IPS-NIHi7 (cell line): ENCODE measurements around the gene FAM20C.
"Not testable (repeated sequence)": the region's sequence is repeated elsewhere in the genome, so short reads cannot be mapped to it uniquely, and the experiment has no call there.

Experiments
- DNase-seq: peaks from one replicate; pipeline ENCODE4 v3.0.0; 2012; ENCODE audit warnings: mixed read lengths; ENCODE audit errors: extremely low spot score

FAM20C gene

DNA sequence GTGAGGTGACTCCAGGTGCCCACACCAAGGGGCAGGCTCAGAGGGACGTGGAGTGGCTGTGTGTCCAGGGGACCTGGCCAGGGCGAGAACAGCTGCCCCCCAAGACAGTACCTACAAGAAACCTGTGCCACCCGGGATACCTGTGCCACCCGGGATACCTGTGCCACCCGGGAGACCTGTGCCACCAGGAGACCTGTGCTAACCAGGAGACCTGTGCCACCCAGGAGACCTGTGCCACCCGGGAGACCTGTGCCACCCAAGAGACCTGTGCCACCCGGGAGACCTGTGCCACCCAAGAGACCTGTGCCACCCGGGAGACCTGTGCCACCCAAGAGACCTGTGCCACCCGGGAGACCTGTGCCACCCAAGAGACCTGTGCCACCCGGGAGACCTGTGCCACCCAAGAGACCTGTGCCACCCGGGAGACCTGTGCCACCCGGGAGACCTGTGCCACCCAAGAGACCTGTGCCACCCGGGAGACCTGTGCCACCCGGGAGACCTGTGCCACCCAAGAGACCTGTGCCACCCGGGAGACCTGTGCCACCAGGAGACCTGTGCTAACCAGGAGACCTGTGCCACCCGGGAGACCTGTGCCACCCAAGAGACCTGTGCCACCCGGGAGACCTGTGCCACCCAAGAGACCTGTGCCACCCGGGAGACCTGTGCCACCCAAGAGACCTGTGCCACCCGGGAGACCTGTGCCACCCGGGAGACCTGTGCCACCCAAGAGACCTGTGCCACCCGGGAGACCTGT, 50.6 kb downstream of the FAM20C start:
- not testable (repeated sequence) for DNase-seq

DNA sequence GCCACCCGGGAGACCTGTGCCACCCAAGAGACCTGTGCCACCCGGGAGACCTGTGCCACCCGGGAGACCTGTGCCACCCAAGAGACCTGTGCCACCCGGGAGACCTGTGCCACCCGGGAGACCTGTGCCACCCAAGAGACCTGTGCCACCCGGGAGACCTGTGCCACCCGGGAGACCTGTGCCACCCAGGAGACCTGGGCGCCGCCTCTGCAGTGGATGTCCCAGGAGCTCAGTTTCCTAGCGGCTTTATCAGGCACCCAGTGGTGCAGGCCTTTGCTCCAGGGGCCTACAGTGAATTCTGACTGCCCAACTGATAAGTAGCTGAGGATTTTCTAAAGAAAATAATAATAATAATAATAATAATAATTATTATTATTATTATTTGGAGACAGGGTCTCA, 51.2 kb downstream of the FAM20C start:
- DNase-seq = not testable (repeated sequence)

DNA sequence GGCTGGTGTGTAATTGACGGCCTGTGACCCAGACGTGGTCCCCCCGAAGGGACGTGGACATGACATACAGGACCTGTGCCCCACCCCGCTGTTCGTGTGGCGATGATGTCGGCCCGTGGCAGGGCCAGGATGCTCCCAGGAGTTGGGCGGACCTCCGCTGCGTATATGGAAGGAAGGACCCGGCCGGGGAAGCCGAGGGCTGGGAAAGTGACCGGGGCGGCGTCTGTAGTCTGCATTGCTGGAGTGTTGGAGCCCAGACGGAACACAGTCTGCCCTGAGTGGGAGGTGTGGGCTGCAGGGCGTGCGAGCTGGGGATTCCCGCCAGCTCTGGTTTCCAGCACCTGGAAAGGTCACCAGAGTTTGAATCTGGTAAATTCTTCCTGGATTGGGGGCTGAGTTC, 52.6 kb downstream of the FAM20C start:
- DNase-seq = no peak

DNA sequence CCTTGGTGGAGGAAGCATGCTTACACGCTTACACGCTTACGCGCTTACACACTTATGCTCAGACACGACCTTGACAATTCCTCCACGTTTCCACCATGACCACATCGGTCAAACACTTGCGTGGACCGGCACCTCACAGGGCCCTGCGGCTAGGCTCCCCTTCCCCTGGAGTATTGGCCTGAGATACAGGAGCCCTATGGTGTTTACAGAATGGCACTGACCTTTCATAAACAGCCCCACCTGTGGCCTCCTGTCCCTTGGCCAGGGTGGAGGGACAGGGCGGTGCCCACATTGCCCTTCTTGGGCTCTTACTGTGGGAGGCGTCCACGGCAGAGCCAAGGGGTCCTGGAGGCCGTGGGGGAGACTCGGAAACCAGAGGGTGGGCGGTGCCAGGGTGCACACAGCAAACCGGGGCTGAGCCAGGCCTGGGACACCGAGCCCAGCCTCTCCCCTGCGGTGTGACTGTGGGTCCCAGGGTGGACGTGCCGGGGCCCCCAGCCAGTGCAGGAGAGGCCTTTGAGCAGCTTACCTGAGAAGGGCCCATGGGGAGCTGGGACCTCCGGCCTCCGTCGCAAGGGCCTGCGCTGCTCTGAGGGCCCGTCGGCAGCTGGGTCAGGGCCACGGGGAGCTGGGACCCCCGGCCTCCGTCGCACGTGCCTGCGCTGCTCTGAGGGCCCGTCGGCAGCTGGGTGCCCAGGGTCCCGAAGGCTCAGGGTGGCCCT, 53.4 kb downstream of the FAM20C start:
- DNase-seq = no peak

DNA sequence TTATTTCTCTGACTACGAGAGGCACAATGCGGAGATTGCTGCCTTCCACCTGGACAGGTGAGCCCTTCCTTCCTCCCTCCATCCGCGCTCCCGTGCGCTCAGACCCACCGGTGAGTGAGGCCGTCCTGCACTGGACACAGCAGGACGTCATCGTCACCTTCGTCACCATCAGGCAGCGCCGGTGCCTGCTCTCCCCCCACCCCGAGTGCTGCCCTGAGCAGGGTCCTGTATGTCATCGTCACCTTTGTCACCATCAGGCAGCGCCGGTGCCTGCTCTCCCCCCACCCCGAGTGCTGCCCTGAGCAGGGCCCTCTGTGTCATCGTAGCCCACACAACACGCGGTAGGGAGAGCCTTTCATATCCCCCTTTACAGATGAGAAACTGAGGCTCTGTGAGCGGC, 54.1 kb downstream of the FAM20C start:
- no peak for DNase-seq

DNA sequence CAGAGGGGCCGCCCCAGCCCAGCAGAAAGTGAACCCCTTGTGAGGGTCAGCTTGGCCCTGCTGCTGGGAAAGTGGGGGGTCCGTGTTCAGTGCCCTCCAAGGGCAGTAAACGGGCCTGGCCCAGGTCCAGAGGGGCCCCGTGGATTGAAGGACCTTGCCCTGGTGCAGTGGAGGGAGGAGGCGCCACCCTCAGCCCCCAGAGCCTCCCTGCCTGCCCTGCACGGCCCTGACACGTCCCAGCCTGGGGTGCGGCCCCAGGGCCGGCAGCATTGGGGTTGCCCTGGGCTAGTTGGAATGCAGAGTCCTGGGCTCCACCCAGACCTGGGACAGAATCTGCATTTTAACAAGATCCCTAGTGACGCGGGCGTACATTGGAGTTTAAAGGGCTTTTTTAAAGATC, 54.8 kb downstream of the FAM20C start:
- no peak for DNase-seq

DNA sequence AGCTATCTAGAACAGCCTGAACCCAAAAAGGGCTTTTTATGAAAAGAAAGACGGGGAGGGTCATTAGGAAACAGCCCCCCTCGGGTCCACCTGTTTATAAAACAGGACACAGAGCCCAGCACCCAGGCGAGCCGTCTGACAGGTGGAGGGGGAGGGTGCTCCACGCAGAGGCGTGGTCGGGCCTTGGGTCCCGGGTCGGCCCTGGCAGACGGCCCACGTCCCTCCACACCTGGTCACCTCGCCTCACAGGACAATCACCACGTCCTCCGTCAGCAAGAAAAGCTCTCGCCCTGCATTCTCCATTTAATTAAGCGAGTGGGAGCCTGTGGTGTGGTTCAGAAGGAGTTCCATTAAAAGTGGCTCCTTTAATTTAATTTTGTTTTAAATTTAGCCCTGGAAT, 55.3 kb downstream of the FAM20C start:
- no peak for DNase-seq

DNA sequence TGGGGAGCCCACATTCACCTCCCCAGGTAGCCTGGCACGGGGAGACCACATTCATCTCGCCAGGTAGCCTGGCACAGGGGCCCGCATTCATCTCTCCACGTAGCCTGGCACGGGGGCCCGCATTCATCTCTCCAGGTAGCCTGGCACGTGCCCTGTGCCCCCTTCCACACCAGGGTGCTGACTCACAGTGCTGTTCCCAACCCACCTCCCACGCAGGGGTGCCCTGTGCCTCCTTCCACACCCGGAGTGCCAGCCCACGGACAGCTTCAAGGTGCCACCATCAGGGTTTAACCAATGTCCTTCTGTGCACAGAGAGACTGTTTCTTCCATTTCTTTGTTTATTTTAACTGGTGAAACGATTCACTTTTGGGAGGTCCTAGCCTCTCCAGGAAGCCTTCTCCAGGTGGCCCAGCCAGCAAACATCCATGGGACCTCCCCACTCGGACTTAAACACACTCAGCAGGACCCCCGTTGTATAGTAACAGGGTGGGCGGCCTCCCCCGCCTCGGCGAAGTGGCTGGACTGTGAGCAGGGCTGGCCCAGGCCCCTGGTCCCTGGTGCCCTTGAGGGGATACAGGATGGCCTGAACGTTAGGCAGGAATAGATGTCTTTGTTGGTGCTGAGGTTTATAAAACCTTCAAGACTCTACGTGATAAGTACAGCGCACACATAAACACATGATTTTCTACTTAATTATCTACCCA, 56.5 kb downstream of the FAM20C start:
- DNase-seq = no peak

DNA sequence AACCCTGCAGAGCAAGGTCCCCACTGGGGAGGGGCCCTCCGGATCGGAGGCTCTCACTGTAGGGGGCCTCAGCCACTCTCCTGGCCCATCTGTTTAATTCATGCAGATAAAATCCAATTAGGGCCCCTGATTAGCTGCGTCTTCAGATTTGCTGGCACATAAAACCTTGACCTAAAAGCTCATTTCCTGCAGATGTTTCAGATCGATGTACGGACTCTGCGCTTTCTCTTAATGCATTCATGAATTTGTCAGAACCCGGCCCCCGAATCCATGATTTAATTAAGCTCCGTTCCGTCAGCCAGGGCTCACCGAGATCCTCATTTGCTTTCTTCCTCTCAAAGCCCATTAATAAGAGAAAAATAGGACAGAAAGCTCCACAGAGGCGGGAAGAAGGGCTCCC, 57.6 kb downstream of the FAM20C start:
- DNase-seq = no peak

DNA sequence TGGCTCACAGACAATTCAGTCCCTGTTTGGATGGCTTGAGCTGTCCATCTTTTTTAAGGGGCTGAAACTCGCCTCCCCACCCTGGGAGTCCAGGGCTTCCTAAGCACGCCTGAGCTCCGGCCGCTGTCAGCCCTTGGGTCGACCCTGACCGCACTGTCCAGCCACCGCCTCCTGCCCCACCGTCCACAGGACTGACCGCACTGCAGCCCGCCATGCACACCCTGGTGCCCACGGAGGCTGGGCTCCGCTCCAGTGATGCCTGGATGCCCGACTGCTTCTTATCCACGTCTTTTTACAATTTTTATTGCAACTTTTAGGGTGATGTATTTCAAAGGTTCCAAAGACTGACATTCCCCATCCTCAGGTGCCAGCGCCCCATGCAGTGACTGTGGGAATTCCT, 58.2 kb downstream of the FAM20C start:
- no peak for DNase-seq

DNA sequence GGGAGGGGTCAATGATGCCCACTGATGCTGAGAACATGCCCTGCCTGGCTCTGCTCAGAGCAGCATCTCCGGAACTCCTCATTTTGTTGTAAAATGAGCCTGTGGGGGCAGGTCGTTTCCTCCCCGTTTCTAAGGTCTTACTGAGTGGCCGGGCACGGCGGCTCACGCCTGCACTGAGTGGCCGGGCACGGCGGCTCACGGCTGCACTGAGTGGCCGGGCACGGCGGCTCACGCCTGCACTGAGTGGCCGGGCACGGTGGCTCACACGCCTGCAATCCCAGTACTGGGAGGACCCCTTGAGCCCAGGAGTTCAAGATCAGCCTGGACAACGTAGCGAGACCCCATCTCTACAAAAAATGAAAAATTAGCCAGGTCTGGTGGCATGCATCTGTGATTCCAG, 58.6 kb downstream of the FAM20C start:
- no peak for DNase-seq

DNA sequence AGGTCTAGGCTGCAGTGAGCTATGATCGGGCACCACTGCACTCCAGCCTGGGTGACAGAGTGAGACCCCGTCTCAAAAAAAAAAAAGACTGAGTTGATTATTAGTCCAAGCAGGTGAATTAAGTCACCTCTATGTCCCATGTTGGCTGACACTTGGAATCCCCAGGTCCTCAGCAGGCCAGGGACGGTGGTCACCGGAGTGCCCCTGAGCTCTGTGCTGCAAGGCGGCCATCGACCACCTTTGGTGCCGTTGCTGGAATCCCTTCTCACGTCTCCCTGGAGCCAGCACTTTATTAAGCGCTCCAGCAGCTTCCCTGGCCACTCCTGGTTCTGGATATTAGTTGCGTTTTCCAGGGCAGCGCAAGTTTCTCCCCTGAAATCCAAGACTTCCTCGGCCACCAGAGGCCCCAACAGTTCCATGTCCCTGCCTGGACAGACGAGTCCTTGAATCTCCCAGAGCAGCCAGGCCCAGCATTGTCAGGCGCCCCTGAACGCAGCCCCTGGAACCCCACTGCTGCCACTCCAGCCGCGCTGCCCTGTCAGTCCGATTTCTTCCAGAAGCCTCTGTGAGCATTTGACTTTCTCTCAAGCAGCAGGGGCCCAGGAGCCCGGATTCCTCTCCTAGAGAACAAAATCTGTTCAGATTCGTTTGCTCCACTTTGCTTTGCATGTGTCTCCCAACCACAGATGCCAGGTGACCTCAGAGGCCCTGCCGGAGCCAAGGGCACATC, 59.2 kb downstream of the FAM20C start:
- no peak for DNase-seq

DNA sequence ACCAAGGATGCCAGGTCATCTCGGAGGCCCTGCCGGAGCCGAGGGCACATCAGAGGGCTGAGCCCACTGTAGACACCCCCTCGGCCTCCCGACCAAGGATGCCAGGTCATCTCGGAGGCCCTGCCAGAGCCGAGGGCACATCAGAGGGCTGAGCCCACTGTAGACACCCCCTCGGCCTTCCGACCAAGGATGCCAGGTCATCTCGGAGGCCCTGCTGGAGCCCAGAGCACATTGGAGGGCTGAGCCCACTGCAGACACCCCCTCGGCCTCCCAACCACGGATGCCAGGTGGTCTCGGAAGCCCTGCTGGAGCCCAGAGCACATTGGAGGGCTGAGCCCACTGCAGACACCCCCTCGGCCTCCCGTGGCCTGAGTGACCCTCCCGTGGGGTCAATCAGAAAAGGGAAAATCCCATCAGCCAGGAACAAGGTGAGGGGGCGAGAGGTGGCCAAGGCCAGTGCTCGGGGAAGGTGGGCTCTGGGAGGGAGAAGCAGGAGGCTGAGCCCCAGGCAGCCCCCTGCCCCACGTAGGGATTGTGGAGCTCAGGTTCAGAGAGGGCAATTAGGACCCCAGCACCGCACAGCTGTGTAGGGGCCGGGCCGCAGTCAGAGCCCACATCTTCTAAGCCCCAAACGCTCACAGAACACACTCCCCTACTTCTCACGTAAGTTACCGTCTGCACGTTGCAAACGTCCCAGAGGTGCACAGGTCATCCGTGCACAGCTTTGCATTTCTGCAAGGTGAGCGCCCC, 60.0 kb downstream of the FAM20C start:
- DNase-seq = no peak

DNA sequence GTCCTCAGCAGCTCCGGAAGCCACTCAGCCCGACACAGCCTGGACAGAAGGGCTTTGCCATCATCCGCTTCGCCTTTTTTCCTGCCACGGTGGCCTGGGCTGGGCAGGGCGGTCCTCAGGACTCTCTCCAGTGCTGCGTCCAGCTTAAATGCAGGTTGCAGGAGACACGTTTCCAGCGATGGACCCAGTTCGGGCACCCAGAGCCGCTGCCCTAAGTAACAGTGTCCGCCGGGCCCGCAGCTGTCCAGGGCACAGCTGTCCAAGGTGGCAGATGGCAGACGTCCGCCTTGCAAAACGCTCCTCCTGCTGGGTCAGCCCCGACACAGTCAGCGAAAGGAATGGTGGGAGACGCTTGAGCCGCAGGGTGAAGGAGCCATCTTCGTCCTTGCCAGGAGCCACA, 60.6 kb downstream of the FAM20C start:
- DNase-seq = no peak

DNA sequence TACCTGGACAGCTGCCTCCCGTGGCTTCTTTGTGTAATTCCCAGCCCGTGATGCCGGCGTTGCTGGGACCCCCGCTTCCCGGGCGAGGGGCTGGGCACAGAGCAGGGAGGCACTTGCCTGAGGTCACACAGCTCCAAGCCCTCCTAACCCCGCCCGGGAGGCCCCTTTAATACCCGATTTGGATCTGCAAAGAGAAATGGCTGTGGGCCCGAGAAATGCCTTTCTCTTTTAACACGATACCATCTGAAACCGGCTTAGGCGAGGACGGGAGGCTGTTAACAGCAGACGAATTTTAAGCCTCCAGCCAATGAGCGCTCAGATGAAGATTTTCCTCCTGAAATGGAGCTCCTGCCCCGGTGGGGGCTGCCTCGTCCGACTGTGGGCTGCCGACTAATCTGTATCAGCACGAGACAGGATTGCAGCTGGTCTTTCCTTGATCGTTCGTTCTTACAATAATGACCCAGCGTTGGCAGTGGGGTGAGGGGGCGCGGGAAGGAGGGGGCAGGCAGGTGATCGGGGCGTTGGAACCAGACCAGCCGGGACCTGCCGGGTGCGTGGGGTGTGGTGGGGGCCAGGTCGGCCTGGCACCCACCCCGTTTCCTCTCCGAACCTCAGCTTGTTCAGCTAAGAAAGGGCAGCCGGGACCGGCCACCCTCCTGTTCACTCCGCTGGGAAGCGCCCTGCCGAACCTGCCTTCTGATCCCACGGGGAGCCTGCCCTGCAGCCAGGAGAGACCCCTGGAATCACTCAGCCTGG, 61.4 kb downstream of the FAM20C start:
- no peak for DNase-seq

DNA sequence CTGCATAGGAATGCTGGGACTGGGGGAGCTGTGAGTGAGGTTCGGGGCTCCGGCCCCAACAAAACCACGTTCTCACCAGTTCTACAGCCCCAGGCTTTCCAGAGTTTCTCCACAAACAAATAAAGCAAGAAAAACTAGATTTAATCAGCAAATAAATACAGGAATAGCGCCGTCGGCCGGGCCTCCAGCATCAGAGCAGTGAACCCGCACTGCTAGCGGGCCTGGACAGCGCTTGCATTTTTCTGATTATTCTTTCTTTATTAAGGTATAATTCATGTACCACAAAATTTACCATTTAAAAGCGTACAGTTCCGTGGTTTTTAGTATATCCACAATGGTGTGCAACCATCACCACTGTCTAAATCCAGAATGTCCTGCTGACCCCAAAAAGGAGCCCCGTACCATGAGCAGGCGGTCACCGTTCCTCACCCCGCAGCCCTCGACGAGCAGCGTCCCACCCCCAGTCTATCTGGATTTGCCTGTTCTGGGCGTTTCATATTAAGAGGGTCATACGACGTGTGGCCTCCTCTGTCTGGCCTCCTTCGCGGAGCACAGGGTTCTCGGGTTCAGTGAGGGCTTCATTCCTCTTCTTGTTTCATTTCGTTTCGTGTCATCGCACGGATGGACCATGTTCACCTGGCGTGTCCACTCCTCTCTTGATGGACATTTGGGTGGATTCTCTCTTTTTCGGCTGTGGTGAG, 62.1 kb downstream of the FAM20C start:
- DNase-seq = no peak

DNA sequence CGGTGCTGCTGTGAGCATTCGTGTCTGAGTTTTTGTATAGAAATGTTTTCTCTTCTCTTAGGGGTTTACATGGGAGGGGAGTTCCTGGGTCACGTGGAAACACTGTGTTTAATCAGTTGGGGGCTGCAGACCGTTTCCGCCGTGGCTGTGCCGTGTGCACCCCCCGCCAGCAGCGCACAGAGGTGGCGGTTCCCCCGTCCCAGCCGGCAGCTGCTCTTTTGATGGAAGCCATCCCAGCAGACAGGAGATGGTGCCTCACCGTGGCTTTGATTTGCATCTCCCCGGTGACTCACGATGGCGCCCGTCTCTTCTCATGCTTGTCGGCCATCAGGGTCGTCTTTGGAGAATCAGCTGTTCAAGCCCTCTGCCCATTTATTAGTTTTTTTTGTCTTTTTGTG, 62.7 kb downstream of the FAM20C start:
- DNase-seq = no peak

DNA sequence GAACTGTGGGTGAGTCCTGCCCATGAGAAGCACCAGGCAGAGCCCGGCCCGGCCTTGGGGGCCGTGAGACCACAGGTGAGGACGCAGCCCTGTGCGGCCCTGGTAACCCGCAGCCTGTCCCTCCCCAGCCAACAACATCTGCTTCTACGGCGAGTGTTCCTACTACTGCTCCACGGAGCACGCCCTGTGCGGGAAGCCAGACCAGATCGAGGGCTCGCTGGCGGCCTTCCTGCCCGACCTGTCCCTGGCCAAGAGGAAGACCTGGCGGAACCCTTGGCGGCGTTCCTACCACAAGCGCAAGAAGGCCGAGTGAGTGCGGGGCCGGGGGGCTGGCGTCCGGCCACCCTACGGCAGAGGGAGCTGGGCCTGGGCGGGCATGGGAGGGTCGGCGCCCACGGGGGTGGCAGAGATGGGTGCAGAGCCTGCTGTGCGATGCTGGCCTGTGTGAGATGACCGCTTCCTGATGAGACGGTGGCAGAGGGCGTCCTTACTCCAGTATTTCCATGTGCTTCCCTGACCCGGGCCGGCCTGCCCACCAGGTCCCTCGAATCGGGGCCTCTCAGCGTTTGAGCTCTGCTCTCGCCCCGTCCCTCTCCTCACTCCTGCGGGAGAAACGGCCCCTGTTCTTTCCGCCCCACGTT, 63.5 kb downstream of the FAM20C start:
- no peak for DNase-seq

DNA sequence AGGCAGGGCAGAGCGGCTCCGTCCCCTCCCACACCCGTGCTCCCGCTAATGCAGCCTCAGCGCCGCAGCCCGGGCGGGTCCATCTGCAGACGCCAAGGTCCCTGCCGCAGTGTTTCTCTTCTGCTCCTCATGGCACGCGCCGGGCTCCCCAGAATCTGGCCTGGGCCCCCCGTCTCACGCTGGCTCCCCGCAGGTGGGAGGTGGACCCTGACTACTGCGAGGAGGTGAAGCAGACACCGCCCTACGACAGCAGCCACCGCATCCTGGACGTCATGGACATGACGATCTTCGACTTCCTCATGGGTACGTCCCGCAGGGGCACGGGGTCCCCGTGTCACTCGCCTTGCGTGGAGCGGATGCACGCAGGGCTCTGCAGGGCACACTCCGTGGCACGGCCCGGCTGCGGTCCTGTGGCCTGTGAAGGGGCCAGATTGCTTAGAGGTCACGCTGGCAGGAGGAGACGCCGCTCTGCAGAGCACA, 64.1 kb downstream of the FAM20C start:
- DNase-seq = no peak
